HG03575 (cell line): ENCODE results near the gene POTEG.
"Not testable (repeated sequence)": the region's sequence is repeated elsewhere in the genome, so short reads cannot be mapped to it uniquely, and the experiment has no call there.

Experiments
- ATAC-seq: cut with Tn5 transposase; IDR thresholded peaks from one replicate; pipeline ENCODE4 v1.9.1; 2021; ENCODE audit not compliant: unreplicated experiment, insufficient number of reproducible peaks, low FRiP score; ENCODE audit errors: extremely low read depth

The POTEG gene

DNA sequence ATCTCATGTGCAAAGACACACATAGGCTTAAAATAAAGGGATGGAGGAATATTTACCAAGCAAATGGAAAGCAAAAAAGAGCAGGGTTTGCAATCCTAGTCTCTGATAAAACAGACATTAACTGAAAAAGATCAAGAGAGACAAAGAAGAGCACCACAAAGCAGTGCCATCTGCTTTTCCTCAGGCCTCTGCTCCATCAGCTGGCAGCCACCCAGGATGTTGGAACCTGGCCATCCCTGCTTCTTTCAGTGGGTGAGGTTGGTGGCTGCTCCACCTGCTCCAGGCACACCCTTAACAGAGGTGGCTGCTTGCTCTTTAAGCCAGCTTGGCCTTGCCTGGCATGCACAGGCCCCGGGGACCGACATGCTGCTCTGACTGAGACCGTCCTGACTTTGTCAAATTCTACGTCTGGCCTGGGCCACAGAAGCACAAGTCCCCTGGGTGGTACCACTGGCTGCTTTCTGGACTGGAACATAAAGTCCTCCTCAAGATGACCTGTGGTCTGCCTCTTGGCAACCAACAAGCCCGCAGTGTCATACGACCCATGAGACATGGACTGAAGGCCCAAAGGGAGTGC, 51.0 kb downstream of the POTEG start:
- ATAC-seq, result not testable (repeated sequence)

DNA sequence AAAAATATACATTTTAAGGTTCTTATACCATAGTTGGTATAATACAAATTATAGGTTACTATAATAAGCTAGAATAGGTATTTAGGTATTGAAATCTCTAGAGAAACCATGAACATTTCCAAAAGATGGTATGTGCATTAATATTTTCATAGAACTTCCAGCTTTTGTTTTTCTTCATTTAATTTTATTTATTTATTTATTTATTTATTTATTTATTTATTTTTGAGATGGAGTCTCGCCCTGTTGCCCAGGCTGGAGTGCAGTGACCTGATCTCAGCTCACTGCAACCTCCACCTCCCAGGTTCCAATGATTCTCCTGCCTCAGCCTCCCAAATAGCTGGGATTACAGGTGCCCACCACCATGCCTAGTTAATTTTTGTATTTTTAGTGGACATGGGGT, 54.0 kb downstream of the POTEG start:
- not testable (repeated sequence) for ATAC-seq

DNA sequence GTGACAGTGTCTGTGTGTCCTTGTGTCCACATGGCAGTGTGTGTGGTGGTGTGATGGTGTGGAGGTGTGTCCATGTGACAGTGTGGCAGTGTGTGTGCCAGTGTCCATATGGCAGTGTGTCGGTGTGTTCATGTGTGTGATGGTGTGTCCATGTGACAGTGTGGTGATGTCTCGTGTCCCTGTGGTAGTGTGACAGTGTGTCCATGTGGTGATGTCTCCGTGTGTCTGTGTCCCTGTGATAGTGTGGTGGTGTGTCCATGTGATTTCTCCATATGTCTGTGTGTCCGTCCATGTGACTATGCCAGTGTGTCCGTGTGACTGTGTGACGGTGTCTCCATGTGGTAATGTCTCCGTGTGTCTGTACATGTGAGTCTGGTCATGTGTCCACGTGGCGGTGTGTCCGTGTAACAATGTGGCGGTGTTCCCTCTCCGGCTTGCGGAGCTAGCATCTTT, 59.7 kb downstream of the POTEG start:
- not testable (repeated sequence) for ATAC-seq

DNA sequence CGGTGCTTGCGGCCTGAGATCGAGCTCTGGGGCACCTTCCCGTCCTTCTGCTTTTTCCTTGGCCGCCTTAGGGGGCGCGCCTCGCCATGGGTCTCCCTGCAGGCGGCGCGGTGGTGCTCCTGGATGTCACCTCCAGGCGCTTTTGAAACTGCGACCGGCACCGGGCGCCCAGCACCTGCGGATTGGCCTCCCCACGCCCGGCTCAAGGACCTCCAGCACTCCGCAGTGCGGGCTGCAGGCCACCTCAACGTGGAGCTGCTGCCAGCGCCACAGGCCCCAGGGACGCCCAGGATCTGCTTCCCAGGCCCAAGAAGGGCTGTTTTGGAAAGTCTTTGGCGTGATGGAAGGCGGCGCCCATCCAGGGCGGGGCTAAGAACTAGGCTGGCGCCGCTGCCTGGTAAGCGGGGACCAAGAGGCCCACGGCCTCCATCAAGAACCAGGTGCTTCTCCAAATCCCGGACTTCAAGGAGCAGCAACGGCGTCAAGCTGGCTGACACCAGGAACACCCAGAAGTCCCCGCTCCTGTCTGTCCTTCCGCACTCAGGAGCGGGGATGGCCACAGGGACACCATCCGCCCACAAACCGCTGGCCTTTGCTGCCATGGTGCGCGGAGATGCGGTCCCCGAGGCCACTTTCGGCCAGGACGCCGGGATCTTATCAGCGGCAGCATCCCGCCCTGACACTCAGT, 61.2 kb downstream of the POTEG start:
- not testable (repeated sequence) for ATAC-seq

DNA sequence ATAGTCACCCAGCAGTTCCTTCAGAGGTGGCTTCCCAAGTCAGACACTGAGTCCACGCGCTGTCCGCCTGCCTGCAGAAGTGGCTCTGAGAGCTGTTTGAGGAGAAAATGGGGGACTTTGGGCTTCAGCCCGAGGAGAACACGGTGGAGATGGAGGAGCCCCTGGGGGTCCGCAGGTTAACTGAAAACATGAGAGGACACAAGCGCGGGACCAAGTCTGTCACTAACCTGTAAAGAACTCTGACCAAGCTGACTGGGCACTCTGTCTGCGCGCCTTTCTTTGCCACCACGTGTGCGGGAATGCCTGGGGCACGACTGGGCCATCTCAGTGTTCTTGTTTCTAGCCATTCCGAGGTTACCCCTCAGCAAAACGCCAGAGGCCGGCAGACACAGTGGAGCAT, 62.4 kb downstream of the POTEG start:
- ATAC-seq, result not testable (repeated sequence)

DNA sequence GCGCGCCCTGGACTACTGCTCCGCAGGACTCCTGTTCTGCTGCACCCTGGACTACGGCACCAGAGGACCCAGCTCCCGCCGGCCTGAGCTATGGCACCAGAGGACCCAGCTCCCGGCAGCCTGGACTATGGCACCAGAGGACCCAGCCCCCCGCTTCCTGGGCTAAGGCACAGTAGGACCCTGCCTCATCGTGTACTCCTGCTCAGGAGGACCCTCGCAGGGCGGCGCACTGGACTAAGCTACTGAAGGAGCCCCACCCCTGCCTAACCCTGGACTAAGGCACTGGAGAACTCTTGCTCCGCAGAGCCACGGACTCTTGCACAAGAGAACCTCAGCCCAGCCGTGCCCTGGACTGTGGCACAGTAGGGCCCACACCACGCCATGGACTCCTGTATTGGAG, 71.3 kb downstream of the POTEG start:
- ATAC-seq, result not testable (repeated sequence)

DNA sequence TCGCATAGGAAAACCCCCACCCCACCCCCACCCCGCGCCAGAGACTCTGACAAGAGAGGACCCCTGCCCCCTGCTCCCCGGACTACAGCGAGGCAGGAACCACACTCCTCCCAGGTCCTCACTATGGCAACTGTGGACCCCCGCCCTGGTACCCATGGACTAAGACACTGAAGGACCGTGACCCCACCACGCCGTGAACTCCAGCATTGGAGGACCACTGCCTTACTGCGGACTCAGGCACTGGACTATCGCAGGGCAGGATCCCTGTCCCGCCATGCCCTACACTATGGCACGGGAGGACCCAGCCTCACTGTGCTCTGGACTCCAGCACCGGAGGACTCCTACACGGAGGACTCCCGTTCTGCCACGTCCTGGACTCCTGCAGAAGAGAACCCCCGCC, 71.8 kb downstream of the POTEG start:
- not testable (repeated sequence) for ATAC-seq

DNA sequence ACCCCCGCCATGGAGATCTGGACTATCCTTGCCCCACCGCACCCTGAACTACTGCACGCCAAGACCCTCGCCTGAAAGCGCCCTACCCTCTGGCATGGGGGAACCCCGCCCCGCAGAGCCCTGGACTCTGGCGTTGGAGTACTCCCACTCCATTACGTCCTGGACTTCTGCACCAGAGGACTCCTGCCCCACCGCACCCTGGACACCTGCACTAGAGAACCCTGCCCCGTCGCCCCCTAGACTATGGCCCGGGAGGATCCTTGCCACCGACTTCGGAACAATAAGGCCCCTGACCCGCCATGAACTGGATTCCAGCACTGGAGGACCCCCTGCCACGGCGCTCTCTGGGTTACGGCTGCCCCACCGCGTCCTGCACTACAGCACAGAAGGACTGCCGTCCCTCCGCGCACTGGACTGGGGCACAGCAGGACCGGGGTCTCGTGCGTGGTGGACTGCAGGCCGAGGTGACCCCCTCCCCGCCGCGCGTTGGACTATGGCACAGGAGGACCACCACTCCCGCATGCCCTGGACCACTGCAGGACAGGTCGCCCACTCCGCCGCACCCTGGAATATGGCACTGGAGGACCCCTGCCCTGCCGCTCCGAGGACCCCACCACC, 72.4 kb downstream of the POTEG start:
- not testable (repeated sequence) for ATAC-seq

DNA sequence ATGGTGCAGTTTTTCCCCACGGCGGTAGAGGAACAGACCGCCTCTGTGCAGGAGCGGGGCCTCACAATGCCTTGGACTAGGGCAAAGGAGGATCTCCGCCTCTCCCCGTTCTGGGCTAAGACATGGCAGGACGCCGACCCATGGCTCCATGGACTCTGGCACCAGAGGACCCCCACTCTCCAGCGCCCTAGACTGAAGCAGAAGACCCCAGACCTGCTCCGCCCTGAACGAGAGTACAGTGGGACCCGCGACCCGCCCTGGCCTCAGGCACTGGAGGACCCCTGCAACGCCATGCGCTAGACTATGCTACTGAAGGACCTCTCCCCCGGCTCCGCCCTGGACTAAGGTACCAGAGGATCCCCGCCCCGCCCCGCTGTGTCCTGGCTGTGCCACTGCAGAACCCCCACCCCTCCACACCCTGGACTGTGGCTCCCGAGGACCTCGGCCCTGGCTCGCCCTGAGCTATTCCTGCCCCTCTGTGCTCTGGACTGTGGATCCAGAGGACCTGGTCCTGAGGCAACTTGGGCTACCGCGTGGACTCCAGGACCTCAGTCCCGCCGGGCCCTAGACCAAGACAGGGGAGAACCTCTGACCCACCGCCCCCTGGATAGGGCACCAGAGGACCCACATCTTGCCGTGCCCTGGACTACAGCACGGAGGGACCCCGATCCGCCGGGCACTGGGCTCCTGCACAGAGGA, 73.1 kb downstream of the POTEG start:
- not testable (repeated sequence) for ATAC-seq
